ENCODE results near the gene POLR2L.

GRCh38 chr11:861105-861479 is 18.8 kb upstream of the POLR2L start:
- TF ChIP-seq CTCF (IDR thresholded peaks at IDR 0.05; ENCODE audit: low read depth, low read length, poor library complexity, severe bottlenecking) (no peak), EZH2phosphoT487 (IDR thresholded peaks at IDR 0.05; ENCODE audit: borderline replicate concordance, low read length) (no peak)

Data from DOHH2 (cell line).